DMS 273 (cell line): ENCODE measurements around the gene HSFX3.
"Not testable (repeated sequence)": the region's sequence is repeated elsewhere in the genome, so short reads cannot be mapped to it uniquely, and the experiment has no call there.

ENCODE experiments used
- DNase-seq: peaks from one replicate; lab custom pipeline; 2025; ENCODE audit not compliant: unreplicated experiment; lab: John Stamatoyannopoulos, UW

The HSFX3 gene

DNA sequence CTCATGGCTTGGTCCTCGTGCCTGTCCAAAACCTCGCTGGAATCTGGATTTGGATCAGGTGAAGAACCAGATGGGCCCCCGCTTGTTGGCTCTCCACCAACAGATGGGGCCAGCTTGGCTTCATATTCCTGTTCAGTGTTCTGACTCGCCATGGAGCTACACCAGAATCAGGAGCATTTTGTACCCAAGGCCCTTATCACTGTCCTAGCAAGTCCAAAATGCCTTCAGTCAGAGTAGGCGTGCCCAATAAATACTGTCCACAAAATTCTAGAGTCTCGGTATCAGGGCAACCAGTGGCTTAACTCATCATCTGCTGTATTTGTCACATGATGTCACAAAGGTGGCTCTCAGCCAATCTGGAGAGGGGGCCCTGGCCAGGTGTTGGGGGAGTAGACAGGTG, at the start of gene HSFX3:
TSS of gene HSFX3 (minus strand) at position 224 of the 400 bp plus-strand sequence. CDS start at position 152, 72 bp downstream.
- DNase-seq, result not testable (repeated sequence)

GRCh38 chrX:149598603-149599002, 48.9 kb upstream of the HSFX3 start:
- not testable (repeated sequence) for DNase-seq

- not testable (repeated sequence) for DNase-seq
Observed at GRCh38 chrX:149595943-149596342, 46.2 kb upstream of the HSFX3 start.

DNA sequence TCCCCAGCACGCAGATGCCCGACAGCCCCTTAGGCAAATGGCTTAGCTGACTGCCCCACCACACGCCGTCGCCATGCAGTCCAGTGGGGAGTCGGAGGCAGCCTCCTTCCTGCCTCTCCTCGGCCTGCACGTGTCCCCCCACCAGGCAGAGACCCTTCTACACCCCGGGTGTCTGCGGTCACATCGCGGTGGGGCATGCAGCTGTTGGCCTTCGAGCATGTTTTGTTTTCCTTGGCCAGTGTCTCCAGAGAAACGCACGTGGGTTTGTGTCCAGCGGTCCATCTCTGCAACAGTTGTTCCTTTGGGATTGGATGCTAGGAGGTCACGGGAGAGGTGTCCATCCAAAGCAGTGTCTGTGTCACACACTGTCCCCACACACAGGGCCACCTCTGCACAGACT, 45.5 kb upstream of the HSFX3 start, which contains the start of gene HSFX2:
TSS of gene HSFX2 (minus strand) at position 101 of the 400 bp plus-strand sequence. CDS start 614 bp downstream, outside the sequence.
- DNase-seq, result not testable (repeated sequence)

- DNase-seq, result not testable (repeated sequence)
Observed at GRCh38 chrX:149590993-149591392, 41.3 kb upstream of the HSFX3 start.

- not testable (repeated sequence) for DNase-seq
Observed at GRCh38 chrX:149587359-149587758, 37.6 kb upstream of the HSFX3 start, which contains the start of gene MAGEA9B. TSS of gene MAGEA9B (minus strand) at chrX:149587459. CDS start at chrX:149583179, 4,280 bp downstream.

DNA sequence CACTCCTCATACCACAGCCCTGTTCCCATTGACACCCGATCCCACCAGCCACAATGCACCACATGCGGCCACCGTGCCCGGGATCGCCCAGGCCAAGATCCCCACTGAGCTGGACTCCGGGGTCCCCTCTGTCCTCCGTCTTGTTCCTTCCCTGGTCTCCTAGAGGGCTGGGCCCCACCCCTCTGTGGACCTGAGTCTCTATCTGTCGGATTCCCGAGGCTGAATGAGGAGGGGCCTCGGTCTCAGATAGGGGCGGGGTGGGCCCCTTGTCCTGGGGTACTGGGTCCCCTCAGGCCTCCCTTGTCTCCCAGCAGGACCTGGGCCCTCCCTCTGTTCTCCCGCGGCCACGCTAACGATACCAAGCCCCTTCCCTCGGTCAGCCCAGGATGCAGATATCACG, 35.9 kb upstream of the HSFX3 start:
- not testable (repeated sequence) for DNase-seq

GRCh38 chrX:149573456-149573855, 23.7 kb upstream of the HSFX3 start:
- DNase-seq, result not testable (repeated sequence)

DNA sequence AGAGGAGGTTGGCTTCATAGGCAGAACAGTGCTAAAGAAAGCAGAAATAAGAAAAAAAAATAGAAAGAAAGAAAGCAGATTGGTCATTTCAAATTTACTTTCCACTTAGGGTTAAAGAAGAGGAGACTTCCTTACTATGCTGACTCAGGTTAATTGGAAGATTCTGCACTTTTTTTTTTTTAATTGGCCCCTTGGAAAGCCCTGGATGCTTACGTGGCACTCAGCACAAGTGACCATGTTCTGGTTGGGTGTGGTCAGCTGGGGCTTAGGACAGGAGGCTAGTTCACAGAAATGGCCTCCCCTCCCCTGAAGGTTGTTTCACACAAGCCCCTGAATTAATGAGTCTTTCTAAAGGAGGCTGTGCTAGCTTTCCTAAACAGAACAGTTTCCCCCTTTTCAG, 23.0 kb upstream of the HSFX3 start:
- no peak for DNase-seq

DNA sequence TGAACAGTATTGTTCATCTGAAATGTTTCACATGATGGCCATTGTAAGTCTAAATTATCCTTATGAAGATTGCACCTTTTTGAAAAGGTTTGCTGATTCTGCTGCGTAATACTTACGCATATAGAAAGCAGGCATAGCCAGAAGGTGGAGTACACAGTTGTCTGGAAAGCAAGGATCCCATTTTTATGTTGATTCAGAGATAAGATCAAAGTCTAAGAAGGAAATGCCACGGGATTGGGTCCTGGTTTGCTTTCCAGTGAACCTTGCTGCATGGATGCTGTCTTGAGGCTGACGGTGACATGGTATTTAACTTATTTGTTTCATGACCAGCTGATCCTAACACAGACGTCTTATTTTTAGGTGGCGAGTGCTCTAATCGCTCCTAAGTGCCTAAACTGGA, 22.0 kb upstream of the HSFX3 start:
- DNase-seq, result no peak

DNA sequence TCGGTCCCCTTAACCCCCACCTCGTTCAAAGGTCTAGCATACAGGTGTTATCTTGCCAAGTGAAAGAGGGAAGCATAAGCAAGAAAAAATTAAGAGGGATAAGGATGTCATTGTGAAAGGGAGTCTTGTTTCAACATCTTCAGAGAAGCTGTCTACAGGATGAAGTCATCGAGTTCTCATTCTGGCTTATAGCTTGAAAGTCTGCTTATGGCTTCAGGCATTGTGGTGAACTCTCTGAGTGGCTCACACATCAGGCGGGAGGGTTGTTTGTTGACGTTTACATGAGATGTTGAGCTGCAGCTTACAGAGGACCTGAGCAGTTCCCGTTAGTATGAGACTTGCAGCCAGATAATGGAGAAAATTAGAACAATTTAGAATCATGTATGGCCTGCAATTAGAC, 20.9 kb upstream of the HSFX3 start:
- DNase-seq, result no peak

DNA sequence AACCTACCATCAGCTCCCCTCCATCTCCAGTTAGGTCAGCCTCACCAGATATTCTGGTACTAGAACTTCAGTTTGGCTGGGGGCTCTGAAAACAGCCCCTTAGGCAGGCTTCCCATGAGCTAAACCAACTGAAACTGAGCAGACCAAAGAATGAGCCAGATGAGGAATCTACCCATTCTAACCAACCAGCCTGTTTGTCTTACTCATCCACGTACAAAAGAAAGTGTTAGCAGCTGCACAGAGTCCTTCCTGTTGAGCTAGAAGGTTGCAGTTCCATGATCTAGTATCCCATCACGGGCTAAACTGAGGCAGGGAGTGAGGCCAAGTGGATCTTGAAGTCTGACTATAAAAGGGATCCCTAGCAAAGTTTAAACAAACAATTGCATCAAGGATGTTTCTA, 20.0 kb upstream of the HSFX3 start:
- no peak for DNase-seq

DNA sequence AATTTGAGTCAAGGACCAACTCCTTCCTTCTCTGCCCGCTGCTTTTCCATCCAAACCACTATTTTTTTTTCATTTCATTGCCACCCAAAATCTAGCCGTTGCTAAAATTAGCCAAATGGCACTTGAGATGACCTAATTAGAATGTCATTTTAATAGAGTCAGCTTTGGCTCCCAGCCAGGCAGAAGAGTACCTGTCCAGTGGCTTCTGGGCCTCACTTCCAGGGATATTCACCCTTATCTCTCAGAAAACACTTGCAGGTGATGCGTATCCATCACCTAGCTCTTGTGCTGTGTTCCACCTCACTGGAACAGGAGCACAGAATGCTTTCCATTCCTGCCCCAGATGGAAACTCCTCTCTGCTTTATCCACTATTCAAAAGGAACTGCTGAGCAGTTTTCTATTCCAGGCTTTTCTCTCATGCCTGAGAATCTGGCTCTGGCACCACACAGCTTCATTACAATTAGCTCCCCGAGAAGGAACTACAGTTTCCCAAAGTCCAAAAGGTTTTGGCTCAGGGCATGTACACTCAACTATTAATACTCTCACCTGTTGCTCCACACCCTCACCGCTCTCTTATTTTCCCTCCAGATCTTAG, 19.1 kb upstream of the HSFX3 start:
- DNase-seq, result no peak

GRCh38 chrX:149567621-149568417, 18.1 kb upstream of the HSFX3 start:
- DNase-seq, result no peak

- DNase-seq, result no peak
Observed at GRCh38 chrX:149563359-149563758, 13.6 kb upstream of the HSFX3 start.

- DNase-seq, result not testable (repeated sequence)
Observed at GRCh38 chrX:149555251-149555650, 5.5 kb upstream of the HSFX3 start.

DNA sequence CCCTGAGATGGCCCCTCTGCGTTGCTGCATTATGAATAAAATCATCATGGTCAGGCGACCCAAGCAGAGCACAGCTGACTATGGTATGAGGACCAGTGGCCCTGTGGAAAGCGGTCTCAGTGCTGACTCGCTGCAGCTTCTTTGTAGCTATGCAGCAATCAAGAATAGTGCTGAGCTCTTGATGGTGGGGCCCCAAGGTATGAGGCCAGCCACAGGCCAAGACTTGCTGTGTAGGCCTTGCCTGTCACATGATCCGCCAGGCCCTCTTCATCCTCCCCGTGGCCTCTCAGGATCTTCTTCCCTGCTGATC, 2.2 kb upstream of the HSFX3 start:
- not testable (repeated sequence) for DNase-seq

- DNase-seq, result not testable (repeated sequence)
Observed at GRCh38 chrX:149551245-149551938, 1.7 kb upstream of the HSFX3 start.

- DNase-seq, result not testable (repeated sequence)
Observed at GRCh38 chrX:149550454-149550853, 730 bp upstream of the HSFX3 start.

GRCh38 chrX:149547782-149548181, 1.9 kb downstream of the HSFX3 start:
- not testable (repeated sequence) for DNase-seq

- DNase-seq, result not testable (repeated sequence)
Observed at GRCh38 chrX:149546962-149547361, 2.8 kb downstream of the HSFX3 start.
